NCI-H510A (cell line): ENCODE data around the gene SLC39A11.
"Not testable (repeated sequence)": the region's sequence is repeated elsewhere in the genome, so short reads cannot be mapped to it uniquely, and the experiment has no call there.

Experiments used
- DNase-seq: peaks from one replicate; lab custom pipeline; 2025; lab: John Stamatoyannopoulos, UW

SLC39A11 gene

GRCh38 chr17:73107191-73107590, 14.7 kb upstream of the SLC39A11 start:
- no peak for DNase-seq

GRCh38 chr17:73105431-73105830, 12.9 kb upstream of the SLC39A11 start:
- no peak for DNase-seq

GRCh38 chr17:73104450-73104849, 12.0 kb upstream of the SLC39A11 start:
- DNase-seq: no peak

- no peak for DNase-seq
These were observed 11.3 kb upstream of the SLC39A11 start for GRCh38 chr17:73103641-73104335.

GRCh38 chr17:73101031-73101430, 8.5 kb upstream of the SLC39A11 start:
- DNase-seq: no peak

- no peak for DNase-seq
These were observed 7.9 kb upstream of the SLC39A11 start for GRCh38 chr17:73100363-73100762.

GRCh38 chr17:73099511-73099910, 7.0 kb upstream of the SLC39A11 start:
- DNase-seq: no peak

GRCh38 chr17:73098919-73099318, 6.4 kb upstream of the SLC39A11 start:
- no peak for DNase-seq

- DNase-seq: not testable (repeated sequence)
These were observed 5.7 kb upstream of the SLC39A11 start for GRCh38 chr17:73097973-73098765.

- no peak for DNase-seq
These were observed 4.4 kb upstream of the SLC39A11 start for GRCh38 chr17:73096866-73097265.

GRCh38 chr17:73096211-73096610, 3.7 kb upstream of the SLC39A11 start:
- DNase-seq: no peak

- no peak for DNase-seq
These were observed 798 bp upstream of the SLC39A11 start for GRCh38 chr17:73093286-73093685.

GRCh38 chr17:73091770-73092522, 542 bp downstream of the SLC39A11 start:
- peak; percentile 18 for DNase-seq

- DNase-seq: no peak
These were observed 1.1 kb downstream of the SLC39A11 start for GRCh38 chr17:73091410-73091769.

GRCh38 chr17:73090396-73091202, 1.9 kb downstream of the SLC39A11 start:
- no peak for DNase-seq

- DNase-seq: no peak
These were observed 2.9 kb downstream of the SLC39A11 start for GRCh38 chr17:73089322-73090317.

- DNase-seq: no peak
These were observed 3.9 kb downstream of the SLC39A11 start for GRCh38 chr17:73088561-73088960.

GRCh38 chr17:73083432-73083831, 9.1 kb downstream of the SLC39A11 start:
- DNase-seq: no peak

- DNase-seq: no peak
These were observed 17.9 kb downstream of the SLC39A11 start for GRCh38 chr17:73074566-73074965.

- DNase-seq: no peak
These were observed 20.1 kb downstream of the SLC39A11 start for GRCh38 chr17:73072219-73072962.
